ENCODE data around the gene GPR158. TPM values are rescaled to one million over a fixed set of nuclear protein-coding genes. Genes with fewer than 3 reads are reported as not detected.

The GPR158 gene
- total and polyA plus RNA-seq, 2 experiments from 2014 or later: not detected

GRCh38 chr10:25578061-25578460 lies 403.3 kb downstream of the GPR158 start:
- Histone ChIP-seq H3K4me2 (ENCODE audit: unreplicated experiment) (no peak overlapping the region), H3K9ac (no peak overlapping the region), H3K27me3 (replicated peaks; ENCODE audit: insufficient read depth) (no peaks in the 10 kb centered on the region), H2AFZ (no peak overlapping the region), H3K9me3 (ENCODE audit: low read depth) (no peaks in the 10 kb centered on the region), H3K4me1 (ENCODE audit: insufficient read depth) (no peaks in the 10 kb centered on the region), H4K20me1 (ENCODE audit: insufficient read depth) (no peaks in the 10 kb centered on the region), H3K27ac (no peak overlapping the region), H3F3A (ENCODE audit: insufficient read depth) (no peaks in the 10 kb centered on the region), H3K9me2 (ENCODE audit: insufficient read depth) (no peaks in the 10 kb centered on the region), H3K36me3 (ENCODE audit: low read depth) (no peaks in the 10 kb centered on the region), H3K79me2 (ENCODE audit: insufficient read depth) (no peaks in the 10 kb centered on the region), H3K4me3 (no peak overlapping the region)
- in situ Hi-C loops (cut with MboI): no loop called here
- no peak for TF ChIP-seq EZH2 (IDR thresholded peaks at IDR 0.05; ENCODE audit: insufficient read depth, poor library complexity, severe bottlenecking)
- no peak for TF ChIP-seq EZH2phosphoT487 (IDR thresholded peaks at IDR 0.05; ENCODE audit: insufficient read depth, low read depth)
- no peak for DNase-seq
- WGBS, 2 experiments (ENCODE audit: low coverage in 1 of 2, low lambda C conversion rate in 2 of 2, missing lambda C conversion rate in 2 of 2): 4 to 6% methylated on average over 4 of the region's 4 CpGs

- Histone ChIP-seq H3K9ac (no peak overlapping the region), H3K4me1 (ENCODE audit: insufficient read depth) (no peaks in the 10 kb centered on the region), H4K20me1 (ENCODE audit: insufficient read depth) (no peaks in the 10 kb centered on the region), H3K9me2 (ENCODE audit: insufficient read depth) (no peaks in the 10 kb centered on the region), H3K27ac (no peak overlapping the region), H3K27me3 (replicated peaks; ENCODE audit: insufficient read depth) (no peaks in the 10 kb centered on the region), H3K36me3 (ENCODE audit: low read depth) (no peaks in the 10 kb centered on the region), H2AFZ (no peak overlapping the region), H3K79me2 (ENCODE audit: insufficient read depth) (no peaks in the 10 kb centered on the region), H3F3A (ENCODE audit: insufficient read depth) (no peaks in the 10 kb centered on the region), H3K4me2 (ENCODE audit: unreplicated experiment) (no peak overlapping the region), H3K4me3 (no peak overlapping the region), H3K9me3 (ENCODE audit: low read depth) (no peaks in the 10 kb centered on the region)
- TF ChIP-seq EZH2 (IDR thresholded peaks at IDR 0.05; ENCODE audit: insufficient read depth, poor library complexity, severe bottlenecking): no peak
- TF ChIP-seq EZH2phosphoT487 (IDR thresholded peaks at IDR 0.05; ENCODE audit: insufficient read depth, low read depth): no peak
- no peak for DNase-seq
- 9 to 10% methylated on average over 6 of the region's 6 CpGs for WGBS, 2 experiments (ENCODE audit: low coverage in 1 of 2, low lambda C conversion rate in 2 of 2, missing lambda C conversion rate in 2 of 2)
- in situ Hi-C loops (cut with MboI): no loop called here
Observed at GRCh38 chr10:25582961-25583360, 408.2 kb downstream of the GPR158 start.

GRCh38 chr10:25600651-25601050 lies 425.9 kb downstream of the GPR158 start:
- 1 to 2% methylated on average over 4 of the region's 4 CpGs for WGBS, 2 experiments (ENCODE audit: low coverage in 1 of 2, low lambda C conversion rate in 2 of 2, missing lambda C conversion rate in 2 of 2)
- Histone ChIP-seq H3K36me3 (ENCODE audit: low read depth) (no peaks in the 10 kb centered on the region), H3K9me2 (ENCODE audit: insufficient read depth) (no peaks in the 10 kb centered on the region), H3K27me3 (replicated peaks; ENCODE audit: insufficient read depth) (no peaks in the 10 kb centered on the region), H3F3A (ENCODE audit: insufficient read depth) (no peaks in the 10 kb centered on the region), H3K27ac (no peak overlapping the region), H3K4me3 (no peak overlapping the region), H3K9me3 (ENCODE audit: low read depth) (no peaks in the 10 kb centered on the region), H3K79me2 (ENCODE audit: insufficient read depth) (no peaks in the 10 kb centered on the region), H3K9ac (no peak overlapping the region), H4K20me1 (ENCODE audit: insufficient read depth) (no peaks in the 10 kb centered on the region), H3K4me1 (ENCODE audit: insufficient read depth) (no peaks in the 10 kb centered on the region), H3K4me2 (ENCODE audit: unreplicated experiment) (no peak overlapping the region), H2AFZ (no peak overlapping the region)
- in situ Hi-C loops (cut with MboI): no loop called here
- DNase-seq: no peak
- TF ChIP-seq EZH2 (IDR thresholded peaks at IDR 0.05; ENCODE audit: insufficient read depth, poor library complexity, severe bottlenecking): no peak
- TF ChIP-seq EZH2phosphoT487 (IDR thresholded peaks at IDR 0.05; ENCODE audit: insufficient read depth, low read depth): no peak

- no peak for DNase-seq
Observed at GRCh38 chr10:25604591-25604990, 429.8 kb downstream of the GPR158 start.

GRCh38 chr10:25614652-25615051 lies 439.9 kb downstream of the GPR158 start:
- H3F3A ChIP-seq (ENCODE audit: insufficient read depth): no peaks in the 10 kb centered on the region
- no peak for DNase-seq
- H4K20me1 ChIP-seq (ENCODE audit: insufficient read depth): no peaks in the 10 kb centered on the region
- no peak overlapping the region for H3K9ac ChIP-seq
- no peak overlapping the region for H3K4me3 ChIP-seq
- H2AFZ ChIP-seq: no peak overlapping the region
- in situ Hi-C loops (cut with MboI): no loop called here
- no peaks in the 10 kb centered on the region for H3K79me2 ChIP-seq (ENCODE audit: insufficient read depth)
- no peaks in the 10 kb centered on the region for H3K9me3 ChIP-seq (ENCODE audit: low read depth)
- H3K27me3 ChIP-seq (replicated peaks; ENCODE audit: insufficient read depth): no peaks in the 10 kb centered on the region
- 7 to 8% methylated on average over 2 of the region's 2 CpGs for whole genome bisulfite sequencing, 2 experiments (ENCODE audit: low coverage in 1 of 2, low lambda C conversion rate in 2 of 2, missing lambda C conversion rate in 2 of 2)
- no peaks in the 10 kb centered on the region for H3K9me2 ChIP-seq (ENCODE audit: insufficient read depth)
- no peak for TF ChIP-seq EZH2phosphoT487 (IDR thresholded peaks at IDR 0.05; ENCODE audit: insufficient read depth, low read depth)
- TF ChIP-seq EZH2 (IDR thresholded peaks at IDR 0.05; ENCODE audit: insufficient read depth, poor library complexity, severe bottlenecking): no peak
- H3K36me3 ChIP-seq (ENCODE audit: low read depth): no peaks in the 10 kb centered on the region
- no peaks in the 10 kb centered on the region for H3K4me1 ChIP-seq (ENCODE audit: insufficient read depth)
- H3K27ac ChIP-seq: no peak overlapping the region
- no peak overlapping the region for H3K4me2 ChIP-seq (ENCODE audit: unreplicated experiment)

More at GRCh38 chr10:25604591-25604990, 429.8 kb downstream of the GPR158 start:
- Histone ChIP-seq H3K36me3 (ENCODE audit: low read depth) (no peaks in the 10 kb centered on the region), H3K4me1 (ENCODE audit: insufficient read depth) (no peaks in the 10 kb centered on the region), H3K9me3 (ENCODE audit: low read depth) (no peaks in the 10 kb centered on the region), H4K20me1 (ENCODE audit: insufficient read depth) (no peaks in the 10 kb centered on the region), H3K4me3 (no peak overlapping the region), H3K79me2 (ENCODE audit: insufficient read depth) (no peaks in the 10 kb centered on the region), H3K9me2 (ENCODE audit: insufficient read depth) (no peaks in the 10 kb centered on the region), H3K9ac (no peak overlapping the region), H3K27me3 (replicated peaks; ENCODE audit: insufficient read depth) (no peaks in the 10 kb centered on the region), H3K4me2 (ENCODE audit: unreplicated experiment) (no peak overlapping the region), H2AFZ (no peak overlapping the region), H3K27ac (no peak overlapping the region), H3F3A (ENCODE audit: insufficient read depth) (no peaks in the 10 kb centered on the region)
- TF ChIP-seq EZH2 (IDR thresholded peaks at IDR 0.05; ENCODE audit: insufficient read depth, poor library complexity, severe bottlenecking) (no peak), EZH2phosphoT487 (IDR thresholded peaks at IDR 0.05; ENCODE audit: insufficient read depth, low read depth) (no peak)
- 13 to 19% methylated on average over 4 of the region's 4 CpGs for whole genome bisulfite sequencing, 2 experiments (ENCODE audit: low coverage in 1 of 2, low lambda C conversion rate in 2 of 2, missing lambda C conversion rate in 2 of 2)
- in situ Hi-C loops (cut with MboI): no loop called here

Measured in GM23248 (cell line).